WI38 (cell line): ENCODE results near the gene AHRR.
A peak's percentile ranks its signal among the peaks of the same experiment; 100 is the strongest.

Source experiments
- H3K4me3 ChIP-seq: 2 replicates; pipeline ENCODE4 v1.5.1; 2011; ENCODE audit warnings: low read depth, mild to moderate bottlenecking, control low read depth, low read length
- TF ChIP-seq, protein P1 (sequence below): IDR thresholded peaks from 2 replicates; pipeline ENCODE4 v1.5.1; 2012; ENCODE audit warnings: low read depth, mild to moderate bottlenecking, control low read depth, low read length

The AHRR gene

DNA sequence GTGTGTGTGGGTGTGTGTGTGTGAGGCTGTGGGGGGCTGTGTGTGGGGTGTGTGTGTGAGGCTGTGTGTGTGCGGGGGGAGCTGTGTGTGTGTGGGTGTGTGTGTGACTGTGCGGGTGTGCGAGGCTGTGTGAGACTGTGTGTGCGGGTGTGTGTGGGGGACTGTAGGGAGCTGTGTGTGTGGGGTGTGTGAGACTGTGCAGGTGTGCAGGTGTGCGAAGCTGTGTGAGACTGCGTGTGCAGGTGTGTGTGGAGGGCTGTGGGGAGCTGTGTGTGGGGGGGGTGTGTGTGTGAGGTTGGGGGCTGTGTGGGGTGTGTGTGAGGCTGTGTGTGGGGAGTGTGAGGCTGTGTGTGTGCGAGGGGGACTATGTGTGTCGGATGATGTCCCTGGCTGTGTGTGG lies 23.2 kb downstream of the AHRR start:
- TF ChIP-seq, protein P1, sequence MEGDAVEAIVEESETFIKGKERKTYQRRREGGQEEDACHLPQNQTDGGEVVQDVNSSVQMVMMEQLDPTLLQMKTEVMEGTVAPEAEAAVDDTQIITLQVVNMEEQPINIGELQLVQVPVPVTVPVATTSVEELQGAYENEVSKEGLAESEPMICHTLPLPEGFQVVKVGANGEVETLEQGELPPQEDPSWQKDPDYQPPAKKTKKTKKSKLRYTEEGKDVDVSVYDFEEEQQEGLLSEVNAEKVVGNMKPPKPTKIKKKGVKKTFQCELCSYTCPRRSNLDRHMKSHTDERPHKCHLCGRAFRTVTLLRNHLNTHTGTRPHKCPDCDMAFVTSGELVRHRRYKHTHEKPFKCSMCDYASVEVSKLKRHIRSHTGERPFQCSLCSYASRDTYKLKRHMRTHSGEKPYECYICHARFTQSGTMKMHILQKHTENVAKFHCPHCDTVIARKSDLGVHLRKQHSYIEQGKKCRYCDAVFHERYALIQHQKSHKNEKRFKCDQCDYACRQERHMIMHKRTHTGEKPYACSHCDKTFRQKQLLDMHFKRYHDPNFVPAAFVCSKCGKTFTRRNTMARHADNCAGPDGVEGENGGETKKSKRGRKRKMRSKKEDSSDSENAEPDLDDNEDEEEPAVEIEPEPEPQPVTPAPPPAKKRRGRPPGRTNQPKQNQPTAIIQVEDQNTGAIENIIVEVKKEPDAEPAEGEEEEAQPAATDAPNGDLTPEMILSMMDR = no peak
- no peak overlapping the region for H3K4me3 ChIP-seq

- TF ChIP-seq, protein P1 = no peak
- H3K4me3 ChIP-seq = no peak overlapping the region
These were observed 24.1 kb downstream of the AHRR start for GRCh38 chr5:345404-346195.

DNA sequence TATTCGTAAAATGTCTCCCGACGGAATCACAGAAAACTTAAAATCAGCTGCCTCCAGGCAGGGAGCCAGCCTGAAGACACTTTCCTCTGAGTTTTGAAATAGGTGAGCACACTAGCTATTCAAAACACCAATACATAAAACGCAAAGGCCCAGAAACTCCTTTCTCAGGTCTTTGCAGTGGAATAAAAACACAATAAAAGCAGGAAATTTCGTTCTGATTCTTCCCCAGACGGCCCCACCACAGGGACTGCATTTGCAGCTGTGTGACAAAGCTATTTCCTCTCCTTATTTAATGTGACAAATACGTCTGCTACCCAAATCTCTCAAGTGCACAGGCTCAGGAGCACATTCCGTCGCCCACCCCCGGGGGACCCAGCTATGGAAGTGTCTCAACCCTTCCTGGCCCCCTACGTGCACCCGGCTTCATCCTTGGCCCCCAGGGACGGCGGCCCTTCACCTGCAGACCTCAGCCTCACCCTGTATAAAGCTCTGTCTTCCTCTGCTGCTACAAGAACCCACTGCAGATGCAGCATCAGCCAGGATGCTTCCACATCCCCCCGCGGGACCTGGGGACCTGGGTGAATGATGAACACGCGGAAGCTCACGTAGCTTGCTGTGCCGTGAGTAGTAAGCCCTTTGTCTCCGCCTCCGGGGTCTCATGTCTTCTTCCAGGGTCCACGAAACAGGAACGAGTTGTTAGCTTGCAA lies 24.9 kb downstream of the AHRR start:
- TF ChIP-seq, protein P1 = no peak
- H3K4me3 ChIP-seq = no peak overlapping the region

- no peak overlapping the region for H3K4me3 ChIP-seq
- TF ChIP-seq, protein P1 = no peak
These were observed 26.3 kb downstream of the AHRR start for GRCh38 chr5:347712-348284.

DNA sequence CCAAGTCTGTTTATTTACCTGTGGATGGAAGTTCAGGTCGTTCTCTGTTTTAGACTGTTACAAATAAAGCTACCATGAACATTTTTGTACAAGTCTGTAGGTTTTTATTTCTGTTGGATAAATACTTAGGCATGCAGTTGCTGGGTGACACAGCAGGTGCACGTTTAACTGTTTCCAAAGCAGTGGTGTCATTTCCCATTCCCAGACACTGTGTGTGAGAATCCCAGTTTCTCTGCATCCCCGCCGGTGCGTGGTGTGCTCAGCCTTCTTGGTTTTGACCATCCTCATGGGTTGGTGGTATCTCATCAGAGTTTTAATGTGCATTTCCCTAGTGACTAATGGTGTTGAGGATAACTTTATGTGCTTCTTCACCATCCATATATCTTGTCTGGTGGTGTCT lies 27.2 kb downstream of the AHRR start:
- H3K4me3 ChIP-seq = no peak overlapping the region
- TF ChIP-seq, protein P1 = no peak

DNA sequence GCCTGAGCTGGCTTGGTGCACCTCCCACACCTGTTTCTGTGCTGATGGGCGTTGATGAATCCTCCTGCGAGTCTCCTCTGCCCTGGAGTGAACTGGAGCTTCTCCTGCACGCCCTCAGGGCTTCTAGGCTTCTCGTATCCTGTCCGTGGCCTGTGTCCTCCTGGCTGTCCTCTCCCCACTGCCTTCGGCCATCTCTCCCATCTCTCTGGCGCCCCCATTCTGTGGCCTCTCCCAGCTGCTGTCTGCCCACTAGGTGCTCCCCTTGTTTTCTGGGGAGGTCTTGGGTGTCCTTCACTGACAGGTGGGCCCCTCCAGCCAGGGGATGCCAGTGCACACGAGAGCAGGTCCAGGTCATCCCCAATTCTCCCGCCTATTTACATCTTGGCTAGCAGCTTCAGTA lies 28.8 kb downstream of the AHRR start:
- no peak overlapping the region for H3K4me3 ChIP-seq
- TF ChIP-seq, protein P1 = 0 out of 2 replicates have a peak, but pooled peaks have one; percentile 11
